ENCODE results near the gene GLTPD2.

Gene GLTPD2

GRCh38 chr17:4788807-4789700 is at the start of gene GLTPD2:
GLTPD2 (plus strand) TSS chr17:4788964; CDS start chr17:4789012, 48 bp downstream.
- DNase-seq = no peak

GRCh38 chr17:4739122-4740024 is 49.4 kb upstream of the GLTPD2 start, which contains the start of the genes CXCL16 and ZMYND15:
CXCL16 (minus strand) TSS chr17:4739928; CDS start chr17:4739339, 589 bp downstream.
ZMYND15 (plus strand) TSS chr17:4739833; CDS start chr17:4740549, 716 bp downstream.
- peak; percentile 56 for DNase-seq

- no peak for DNase-seq
Observed at GRCh38 chr17:4740025-4740351, 48.8 kb upstream of the GLTPD2 start.

GRCh38 chr17:4740584-4740983 is 48.2 kb upstream of the GLTPD2 start:
- DNase-seq = no peak

GRCh38 chr17:4741544-4741943 is 47.2 kb upstream of the GLTPD2 start:
- DNase-seq = no peak

GRCh38 chr17:4742133-4742532 is 46.6 kb upstream of the GLTPD2 start:
- no peak for DNase-seq

GRCh38 chr17:4742629-4743028 is 46.1 kb upstream of the GLTPD2 start:
- DNase-seq = no peak

- no peak for DNase-seq
Observed at GRCh38 chr17:4743216-4743615, 45.5 kb upstream of the GLTPD2 start.

- no peak for DNase-seq
Observed at GRCh38 chr17:4743898-4744297, 44.9 kb upstream of the GLTPD2 start.

- no peak for DNase-seq
Observed at GRCh38 chr17:4744999-4745969, 43.5 kb upstream of the GLTPD2 start.

GRCh38 chr17:4747847-4748246 is 40.9 kb upstream of the GLTPD2 start:
- no peak for DNase-seq

GRCh38 chr17:4748686-4749085 is 40.1 kb upstream of the GLTPD2 start:
- DNase-seq = no peak

GRCh38 chr17:4750606-4751005 is 38.2 kb upstream of the GLTPD2 start:
- DNase-seq = no peak

GRCh38 chr17:4751932-4752331 is 36.8 kb upstream of the GLTPD2 start:
- no peak for DNase-seq

- DNase-seq = no peak
Observed at GRCh38 chr17:4753392-4753791, 35.4 kb upstream of the GLTPD2 start.

GRCh38 chr17:4759776-4760236 is 29.0 kb upstream of the GLTPD2 start:
- no peak for DNase-seq

GRCh38 chr17:4764595-4764994 is 24.2 kb upstream of the GLTPD2 start:
- no peak for DNase-seq

GRCh38 chr17:4766201-4766600 is 22.6 kb upstream of the GLTPD2 start:
- DNase-seq = no peak

GRCh38 chr17:4766723-4767122 is 22.0 kb upstream of the GLTPD2 start:
- DNase-seq = no peak

- no peak for DNase-seq
Observed at GRCh38 chr17:4768298-4768697, 20.5 kb upstream of the GLTPD2 start.

- DNase-seq = no peak
Observed at GRCh38 chr17:4769628-4770027, 19.1 kb upstream of the GLTPD2 start.

- no peak for DNase-seq
Observed at GRCh38 chr17:4771519-4772234, 17.1 kb upstream of the GLTPD2 start, which contains the start of gene TM4SF5. TM4SF5 (plus strand) TSS chr17:4771886; CDS start chr17:4771923, 37 bp downstream.

Data from left hindlimb (tissue), 1 donor.